Left lung (tissue), 10 donors: Measurements from ENCODE around the gene UGT1A9. TPM values are rescaled to one million over a fixed set of nuclear protein-coding genes. Genes with fewer than 3 reads are reported as not detected.

ENCODE experiments used
- ATAC-seq: fragments of 200-7000 bp; cut with Tn5 transposase; one replicate; pipeline ENCODE4 v1.9.1; 2020; ENCODE audit warnings: moderate library complexity
- DNase-seq, 4 donors: peaks; one replicate each; pipeline ENCODE4 v3.0.0-alpha.2; 2013 to 2020
- H3K27ac ChIP-seq, 2 donors: fragments of 200-600 bp; sonication (generic) in 1 of 2; one replicate each; pipeline versions ENCODE4 v1.5.0 to v1.8.0; 2020 to 2021
- H3K27me3 ChIP-seq, 2 donors: fragments of 200-600 bp; sonication (generic) in 1 of 2; one replicate each; pipeline versions ENCODE4 v1.5.0 to v1.8.0; 2020 to 2021
- H3K36me3 ChIP-seq, 2 donors: fragments of 200-600 bp; sonication (generic) in 1 of 2; one replicate each; pipeline versions ENCODE4 v1.5.0 to v1.8.0; 2020 to 2021
- H3K4me1 ChIP-seq, 2 donors: fragments of 200-600 bp; one replicate each; pipeline ENCODE4 v1.8.0; 2021
- H3K4me3 ChIP-seq, 2 donors: fragments of 200-600 bp; sonication (generic) in 1 of 2; one replicate each; pipeline versions ENCODE4 v1.5.0 to v1.8.0; 2020 to 2021; ENCODE audit warnings: mild to moderate bottlenecking in 1 of 2
- H3K9me3 ChIP-seq, 2 donors: fragments of 200-600 bp; sonication (generic) in 1 of 2; one replicate each; pipeline versions ENCODE4 v1.5.0 to v1.8.0; 2020 to 2021
- intact Hi-C, 2 donors: fragments of 100-400 bp; cut with DNase I; formaldehyde crosslinking; loops; one replicate each; pipeline versions ENCODE4 v1.11.2 to v1.14.2; 2022
- polyA plus RNA-seq, 6 donors: library from polyadenylated mRNA; unstranded; fragments of 120-200 nt; gene quantifications; one replicate each; pipeline ENCODE4 v1.2.1, GENCODE V29; 2013; ENCODE audit not compliant: insufficient read length in 6 of 6
- total RNA-seq, 2 donors: library from RNA; stranded (reverse); fragmentation: NEBNext Ultra II Directional; extraction: Animal tissue kit (Norgen Biotek cat#: 25700); gene quantifications; one replicate each; pipeline ENCODE4 v1.2.1, GENCODE V29; 2021
- TF ChIP-seq, protein P1 (sequence below), 2 donors: fragments of 200-600 bp; sonication (generic) in 1 of 2; IDR thresholded peaks; one replicate each; pipeline versions ENCODE4 v1.5.0 to v1.8.0; 2021; ENCODE audit warnings: antibody characterized with exemption in 2 of 2
- donor health status: DM: no; HTN: yes; CAD: no.
- donor health status: DM: no; HTN: no; CAD: no.

The UGT1A9 gene
- total and polyA plus RNA-seq, 8 donors, result not detected

DNA sequence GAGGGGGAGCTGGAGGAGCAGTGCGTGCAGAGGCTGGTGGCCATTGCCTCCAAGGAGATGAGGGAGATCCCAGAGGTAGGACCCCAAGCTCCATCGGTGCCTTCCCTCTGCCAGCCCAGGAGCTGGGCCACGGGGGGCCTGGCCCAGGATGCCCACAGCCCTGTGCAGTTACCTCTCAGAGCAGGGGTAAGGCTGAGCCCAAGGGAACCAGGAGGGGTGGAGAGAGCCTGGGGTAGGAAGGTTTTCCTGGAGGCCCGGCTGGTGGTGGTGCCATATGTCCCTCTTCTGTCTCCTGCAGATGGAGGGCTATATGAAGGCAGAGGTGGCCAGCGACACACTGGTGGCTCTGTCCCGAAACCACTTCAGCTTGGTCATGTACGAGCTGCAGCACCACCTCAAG is 117.9 kb downstream of the UGT1A9 start:
- ATAC-seq (no peak), DNase-seq (no peak)
- intact Hi-C loops, result no loop called here
- Histone ChIP-seq H3K27me3 (peaks cover 0 to 6% of the 10 kb centered on the region in 2 donors), H3K27ac (no peak overlapping the region), H3K9me3 (no peaks in the 10 kb centered on the region), H3K4me1 (no peaks in the 10 kb centered on the region), H3K36me3 (no peaks in the 10 kb centered on the region), H3K4me3 (no peak overlapping the region)
- TF ChIP-seq, protein P1, sequence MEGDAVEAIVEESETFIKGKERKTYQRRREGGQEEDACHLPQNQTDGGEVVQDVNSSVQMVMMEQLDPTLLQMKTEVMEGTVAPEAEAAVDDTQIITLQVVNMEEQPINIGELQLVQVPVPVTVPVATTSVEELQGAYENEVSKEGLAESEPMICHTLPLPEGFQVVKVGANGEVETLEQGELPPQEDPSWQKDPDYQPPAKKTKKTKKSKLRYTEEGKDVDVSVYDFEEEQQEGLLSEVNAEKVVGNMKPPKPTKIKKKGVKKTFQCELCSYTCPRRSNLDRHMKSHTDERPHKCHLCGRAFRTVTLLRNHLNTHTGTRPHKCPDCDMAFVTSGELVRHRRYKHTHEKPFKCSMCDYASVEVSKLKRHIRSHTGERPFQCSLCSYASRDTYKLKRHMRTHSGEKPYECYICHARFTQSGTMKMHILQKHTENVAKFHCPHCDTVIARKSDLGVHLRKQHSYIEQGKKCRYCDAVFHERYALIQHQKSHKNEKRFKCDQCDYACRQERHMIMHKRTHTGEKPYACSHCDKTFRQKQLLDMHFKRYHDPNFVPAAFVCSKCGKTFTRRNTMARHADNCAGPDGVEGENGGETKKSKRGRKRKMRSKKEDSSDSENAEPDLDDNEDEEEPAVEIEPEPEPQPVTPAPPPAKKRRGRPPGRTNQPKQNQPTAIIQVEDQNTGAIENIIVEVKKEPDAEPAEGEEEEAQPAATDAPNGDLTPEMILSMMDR (IDR thresholded peaks at IDR 0.05), result no peak

DNA sequence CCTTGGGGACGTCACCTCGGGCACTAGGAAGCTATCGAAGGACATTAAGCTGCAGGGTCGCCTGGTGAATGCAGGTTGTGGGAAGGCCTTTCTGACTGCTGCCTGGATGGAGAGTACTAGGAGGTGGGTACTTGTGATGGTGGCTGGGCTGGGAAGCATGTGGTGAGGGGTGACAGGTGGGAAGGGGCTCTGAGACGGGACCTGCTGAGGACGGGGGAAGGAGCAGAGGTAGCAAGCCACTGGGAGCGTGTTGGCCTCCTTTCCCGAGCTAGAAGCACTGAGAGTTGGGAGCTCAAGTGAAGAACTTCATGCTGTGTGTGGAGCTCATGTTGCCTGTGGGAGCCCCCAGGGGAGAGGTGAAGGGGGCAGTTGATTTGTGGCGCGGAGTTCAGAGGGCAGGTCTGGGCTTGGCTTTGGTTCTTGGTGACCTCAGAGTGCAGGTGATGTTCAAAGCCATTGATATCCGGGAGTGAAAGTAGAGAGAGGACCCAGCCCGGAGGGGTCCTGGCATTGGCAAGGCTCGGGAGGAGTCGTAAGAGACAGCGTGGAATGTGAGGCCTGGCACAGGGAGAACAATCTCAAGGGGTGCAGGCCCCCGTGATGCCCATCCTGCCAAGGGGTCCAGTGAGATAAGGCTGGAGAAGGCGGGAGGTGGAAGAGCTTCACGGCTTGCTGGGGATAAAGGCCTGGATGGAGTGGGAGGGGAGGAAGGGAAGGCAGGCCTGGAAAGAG is 119.6 kb downstream of the UGT1A9 start:
- DNase-seq, result no peak
- Histone ChIP-seq H3K9me3 (no peaks in the 10 kb centered on the region), H3K36me3 (no peaks in the 10 kb centered on the region), H3K4me1 (no peaks in the 10 kb centered on the region), H3K4me3 (no peak overlapping the region), H3K27me3 (peaks cover 0 to 6% of the 10 kb centered on the region in 2 donors), H3K27ac (no peak overlapping the region)
- intact Hi-C loops, result no loop called here
- TF ChIP-seq, protein P1 (IDR thresholded peaks at IDR 0.05), result no peak
- no peak for ATAC-seq

- intact Hi-C loops, result no loop called here
- H3K27me3 ChIP-seq, result peaks cover 0 to 6% of the 10 kb centered on the region in 2 donors
- no peaks in the 10 kb centered on the region for H3K9me3 ChIP-seq
- H3K4me3 ChIP-seq, result no peak overlapping the region
- H3K27ac ChIP-seq, result no peak overlapping the region
- ATAC-seq, result no peak
- DNase-seq, result no peak
- TF ChIP-seq, protein P1 (IDR thresholded peaks at IDR 0.05), result no peak
- H3K36me3 ChIP-seq, result no peaks in the 10 kb centered on the region
- H3K4me1 ChIP-seq, result no peaks in the 10 kb centered on the region
Measured at GRCh38 chr2:233791883-233792329, 120.2 kb downstream of the UGT1A9 start.

DNA sequence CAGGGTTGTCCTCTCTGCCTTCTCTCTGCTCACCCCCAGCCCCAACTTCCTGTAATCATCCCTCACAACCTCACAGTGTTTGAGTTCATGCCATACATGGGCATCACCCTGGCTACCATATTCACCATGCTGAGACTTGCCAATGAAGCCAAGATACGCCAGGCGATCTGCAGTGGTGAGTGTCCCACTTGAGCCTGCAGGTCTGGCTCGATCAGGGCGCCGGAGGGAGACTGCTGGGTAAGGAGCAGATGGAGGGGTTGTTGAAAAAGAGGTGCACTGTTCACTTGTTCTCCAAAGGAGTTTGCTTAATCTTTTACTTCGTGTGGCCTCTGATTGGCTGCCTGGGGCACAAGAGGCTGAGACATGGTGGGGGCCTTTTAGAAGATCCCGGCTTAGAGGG is 121.0 kb downstream of the UGT1A9 start:
- Histone ChIP-seq H3K4me1 (no peaks in the 10 kb centered on the region), H3K36me3 (no peaks in the 10 kb centered on the region), H3K27me3 (peaks cover 0 to 6% of the 10 kb centered on the region in 2 donors), H3K4me3 (no peak overlapping the region), H3K9me3 (no peaks in the 10 kb centered on the region), H3K27ac (no peak overlapping the region)
- TF ChIP-seq, protein P1 (IDR thresholded peaks at IDR 0.05), result no peak
- ATAC-seq (no peak), DNase-seq (no peak)
- intact Hi-C loops, result no loop called here

DNA sequence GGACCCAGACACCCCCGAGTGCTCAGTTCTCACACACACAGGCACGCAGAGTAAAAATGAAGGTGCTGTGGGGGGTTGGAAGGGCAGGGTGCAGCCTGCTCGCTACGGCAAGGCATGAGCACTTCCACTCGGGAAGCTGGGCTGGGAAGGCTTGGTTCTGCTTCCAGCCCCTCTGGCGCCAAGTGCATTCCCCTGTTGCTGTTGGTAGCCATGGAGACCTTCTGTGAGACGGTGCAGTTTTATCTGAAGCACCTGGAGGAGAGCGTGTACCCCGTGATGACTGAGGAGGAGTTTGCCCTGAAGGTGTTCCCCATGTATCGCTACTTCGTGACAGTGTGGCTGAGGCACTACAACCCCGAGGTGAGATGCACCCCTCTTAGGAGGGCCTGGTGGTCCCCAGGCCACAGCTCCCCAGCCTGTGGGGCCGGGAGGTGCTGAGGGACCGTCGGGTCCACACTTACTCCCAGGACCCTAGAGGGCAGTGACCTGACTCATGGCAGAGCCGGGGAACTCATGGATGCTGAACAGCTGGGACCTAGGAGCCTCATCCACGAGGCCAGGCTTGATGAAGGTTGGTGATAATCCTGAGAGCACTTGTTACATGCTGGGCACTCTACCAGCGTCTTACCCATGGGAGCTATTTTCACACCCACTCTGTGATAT is 121.9 kb downstream of the UGT1A9 start:
- H3K27ac ChIP-seq, result no peak overlapping the region
- DNase-seq, result peak in 1 of 4 donors; percentile 44
- H3K9me3 ChIP-seq, result no peaks in the 10 kb centered on the region
- no peak overlapping the region for H3K4me3 ChIP-seq
- TF ChIP-seq, protein P1 (IDR thresholded peaks at IDR 0.05), result no peak
- intact Hi-C loops, result no loop called here
- peaks cover 0 to 6% of the 10 kb centered on the region in 2 donors for H3K27me3 ChIP-seq
- H3K36me3 ChIP-seq, result no peaks in the 10 kb centered on the region
- H3K4me1 ChIP-seq, result no peaks in the 10 kb centered on the region
- peak; percentile 65 for ATAC-seq
